ENCODE data around the gene FLRT2. TPM values are rescaled to one million over a fixed set of nuclear protein-coding genes. Genes with fewer than 3 reads are reported as not detected.

FLRT2 gene
- total RNA-seq, 1 experiment from 2014 or later: 4.5 TPM

- no peaks in the 10 kb centered on the region for H3K27me3 ChIP-seq (ENCODE audit: control insufficient read depth, insufficient read depth, low read length)
- BruUV-seq (replicated peaks): no TSS peak
- H3K4me1 ChIP-seq (ENCODE audit: control insufficient read depth, insufficient read depth, low read length): no peaks in the 10 kb centered on the region
- ATAC-seq (no peak), DNase-seq (ENCODE audit: low read depth, low spot score) (no peak)
- no peak overlapping the region for H3K4me3 ChIP-seq (ENCODE audit: low read depth in 2 of 2, low read length in 2 of 2)
- CTCF ChIA-PET: no interaction called here
- H3K9me3 ChIP-seq (ENCODE audit: control insufficient read depth, insufficient read depth, low read depth, low read length): no peaks in the 10 kb centered on the region
- H3K36me3 ChIP-seq (ENCODE audit: control insufficient read depth, insufficient read depth, low read length): no peaks in the 10 kb centered on the region
- TF ChIP-seq CTCF (IDR thresholded peaks at IDR 0.05) (no peak), POLR2AphosphoS5 (IDR thresholded peaks at IDR 0.05; ENCODE audit: low read depth, low read length) (no peak), REST (IDR thresholded peaks at IDR 0.05; ENCODE audit: insufficient read depth in 1 of 2, low read depth in 2 of 2, low read length in 1 of 2) (no peak), TCF7L2 (IDR thresholded peaks at IDR 0.05; ENCODE audit: low read depth, low read length) (no peak), SIN3A (IDR thresholded peaks at IDR 0.05; ENCODE audit: borderline replicate concordance, insufficient read depth, low read depth, low read length) (no peak)
- intact Hi-C loops (cut with micrococcal nuclease; ENCODE audit: unreplicated experiment) (no loop called here), in situ Hi-C loops (cut with HindIII; ENCODE audit: low pct_unique_long_range_greater_than_20kb, low sequenced_read_pairs) (no loop called here)
- H3K27ac ChIP-seq (ENCODE audit: low read length): no peak overlapping the region
- POLR2A ChIA-PET: no interaction called here
Measured at GRCh38 chr14:85572011-85572410, 42.1 kb downstream of the FLRT2 start.

DNA sequence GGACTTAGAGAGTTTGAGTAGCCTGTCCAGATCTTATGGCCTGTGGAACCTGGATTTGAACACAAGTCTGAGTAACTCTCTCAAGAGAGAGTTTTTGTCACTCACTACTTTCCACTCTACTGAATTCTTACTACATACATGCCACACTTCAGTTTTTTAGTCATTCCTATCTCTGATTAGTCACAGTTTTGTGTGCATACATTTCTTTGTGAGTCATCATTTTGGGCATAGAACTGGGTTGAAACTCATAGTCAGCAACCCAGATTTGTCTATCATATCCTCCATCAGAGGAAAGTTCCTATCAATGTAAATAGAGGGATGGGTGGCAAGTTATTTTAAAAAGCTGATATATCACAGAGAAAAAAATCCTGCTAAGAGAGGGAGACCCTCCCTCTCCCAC is 42.9 kb downstream of the FLRT2 start:
- CTCF ChIA-PET: no interaction called here
- no peak overlapping the region for H3K27ac ChIP-seq (ENCODE audit: low read length)
- H3K4me3 ChIP-seq (ENCODE audit: low read depth in 2 of 2, low read length in 2 of 2): no peak overlapping the region
- intact Hi-C loops (cut with micrococcal nuclease; ENCODE audit: unreplicated experiment): no loop called here
- no peak for TF ChIP-seq TCF7L2 (IDR thresholded peaks at IDR 0.05; ENCODE audit: low read depth, low read length)
- TF ChIP-seq REST (IDR thresholded peaks at IDR 0.05; ENCODE audit: insufficient read depth in 1 of 2, low read depth in 2 of 2, low read length in 1 of 2): no peak
- no peak for TF ChIP-seq POLR2AphosphoS5 (IDR thresholded peaks at IDR 0.05; ENCODE audit: low read depth, low read length)
- no TSS peak for BruUV-seq (replicated peaks)
- POLR2A ChIA-PET: no interaction called here
- in situ Hi-C loops (cut with HindIII; ENCODE audit: low pct_unique_long_range_greater_than_20kb, low sequenced_read_pairs): no loop called here
- DNase-seq (ENCODE audit: low read depth, low spot score) (no peak), ATAC-seq (no peak)
- no peaks in the 10 kb centered on the region for H3K9me3 ChIP-seq (ENCODE audit: control insufficient read depth, insufficient read depth, low read depth, low read length)
- no peaks in the 10 kb centered on the region for H3K27me3 ChIP-seq (ENCODE audit: control insufficient read depth, insufficient read depth, low read length)
- no peaks in the 10 kb centered on the region for H3K36me3 ChIP-seq (ENCODE audit: control insufficient read depth, insufficient read depth, low read length)
- H3K4me1 ChIP-seq (ENCODE audit: control insufficient read depth, insufficient read depth, low read length): no peaks in the 10 kb centered on the region
